ENCODE measurements around the gene FANCD2. TPM values are rescaled to one million over a fixed set of nuclear protein-coding genes. Genes with fewer than 3 reads are reported as not detected.
"Not testable (repeated sequence)": the region's sequence is repeated elsewhere in the genome, so short reads cannot be mapped to it uniquely, and the experiment has no call there.

FANCD2 gene
- total and polyA plus RNA-seq, 9 donors: 2.0 to 4.3 (median 3.4) TPM

DNA sequence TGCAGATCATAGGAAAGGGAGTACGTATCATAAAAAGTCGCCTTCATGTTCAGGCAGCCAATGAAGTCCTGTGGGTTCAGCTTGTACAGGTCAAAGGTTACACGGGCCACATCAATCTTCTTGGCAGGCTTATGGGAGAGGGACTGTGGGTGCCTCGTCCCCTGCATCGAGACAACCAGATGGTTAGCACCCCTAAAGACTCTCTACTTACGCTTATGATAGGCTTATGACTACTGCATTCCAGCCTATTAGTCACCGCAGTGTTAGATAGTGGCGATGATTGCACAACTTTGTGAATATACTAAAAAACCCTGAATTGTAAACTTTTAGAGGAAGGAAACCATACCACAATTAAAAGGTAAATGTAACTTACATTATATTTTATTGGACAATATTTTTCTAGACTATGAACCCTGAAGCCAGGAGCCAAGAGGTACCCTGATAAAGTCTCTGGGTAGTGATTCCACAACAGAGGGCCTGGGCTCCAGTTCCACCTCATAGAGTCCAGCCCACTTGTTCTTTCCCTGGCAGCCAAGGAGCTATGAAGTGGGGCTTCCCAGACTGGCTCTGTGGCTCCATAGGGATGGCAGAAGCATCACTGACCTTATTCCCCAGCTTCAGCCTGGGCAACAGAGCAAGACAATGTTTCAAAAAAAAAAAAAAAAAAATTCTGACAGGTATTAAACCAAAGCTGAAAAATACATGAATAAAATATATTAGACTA is 2.5 kb upstream of the FANCD2 start:
- 57 to 64% (median 58%) methylated on average over 8 of the region's 8 CpGs for WGBS, 3 donors
- H3K27me3 ChIP-seq: no peaks in the 10 kb centered on the region
- intact Hi-C loops (cut with DNase I): no loop called here

DNA sequence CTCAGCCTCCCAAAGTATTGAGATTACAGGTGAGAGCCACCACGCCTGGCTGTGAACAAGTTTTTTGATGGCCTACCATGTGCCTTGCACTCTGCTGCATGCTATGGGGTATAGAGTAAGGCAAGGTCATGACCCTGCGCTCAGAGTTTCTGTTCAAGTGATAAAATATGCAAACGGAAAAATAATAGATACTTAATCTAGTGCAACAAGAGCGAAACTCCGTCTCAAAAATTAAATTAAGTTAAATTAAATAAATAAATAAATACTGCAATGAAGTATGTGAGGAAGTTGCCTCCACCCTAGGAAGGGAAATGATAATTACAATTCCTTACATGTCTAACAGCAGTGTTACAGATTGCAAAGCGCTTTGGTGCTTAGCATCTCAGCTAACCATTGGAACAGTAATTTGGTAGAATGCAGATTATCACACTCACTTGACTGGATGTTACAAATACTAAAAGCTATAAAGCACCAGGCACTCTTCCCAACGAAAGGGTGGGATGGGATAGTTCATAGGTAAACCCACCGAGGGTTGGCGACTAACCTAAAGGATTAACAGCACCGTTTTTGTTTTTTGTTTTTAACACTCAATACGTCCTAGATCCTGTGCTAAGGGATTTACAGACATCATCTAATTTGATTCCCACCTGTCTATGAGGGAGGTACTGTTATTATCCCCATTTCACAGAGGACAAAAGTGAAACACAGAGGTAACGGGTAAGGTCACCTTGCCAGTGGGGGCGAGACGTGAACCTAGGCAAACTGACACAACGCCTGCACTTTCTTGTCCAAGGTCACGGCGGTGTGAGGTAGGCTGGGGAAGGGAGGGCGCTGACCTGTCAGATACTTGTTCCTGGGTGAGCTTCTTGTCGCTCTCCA is 793 bp upstream of the FANCD2 start:
- Histone ChIP-seq H3K27me3 (no peaks in the 10 kb centered on the region), H3K4me1 (ENCODE audit: insufficient read depth) (peaks cover 2% of the 10 kb centered on the region), H3K9me3 (no peaks in the 10 kb centered on the region), H3K27ac (no peak overlapping the region), H3K36me3 (no peaks in the 10 kb centered on the region), H3K4me3 (peak overlapping the region; percentile 81)
- no peak for DNase-seq
- intact Hi-C loops (cut with DNase I): no loop called here
- no peak for TF ChIP-seq EP300 (IDR thresholded peaks at IDR 0.05)
- TF ChIP-seq, protein P1, sequence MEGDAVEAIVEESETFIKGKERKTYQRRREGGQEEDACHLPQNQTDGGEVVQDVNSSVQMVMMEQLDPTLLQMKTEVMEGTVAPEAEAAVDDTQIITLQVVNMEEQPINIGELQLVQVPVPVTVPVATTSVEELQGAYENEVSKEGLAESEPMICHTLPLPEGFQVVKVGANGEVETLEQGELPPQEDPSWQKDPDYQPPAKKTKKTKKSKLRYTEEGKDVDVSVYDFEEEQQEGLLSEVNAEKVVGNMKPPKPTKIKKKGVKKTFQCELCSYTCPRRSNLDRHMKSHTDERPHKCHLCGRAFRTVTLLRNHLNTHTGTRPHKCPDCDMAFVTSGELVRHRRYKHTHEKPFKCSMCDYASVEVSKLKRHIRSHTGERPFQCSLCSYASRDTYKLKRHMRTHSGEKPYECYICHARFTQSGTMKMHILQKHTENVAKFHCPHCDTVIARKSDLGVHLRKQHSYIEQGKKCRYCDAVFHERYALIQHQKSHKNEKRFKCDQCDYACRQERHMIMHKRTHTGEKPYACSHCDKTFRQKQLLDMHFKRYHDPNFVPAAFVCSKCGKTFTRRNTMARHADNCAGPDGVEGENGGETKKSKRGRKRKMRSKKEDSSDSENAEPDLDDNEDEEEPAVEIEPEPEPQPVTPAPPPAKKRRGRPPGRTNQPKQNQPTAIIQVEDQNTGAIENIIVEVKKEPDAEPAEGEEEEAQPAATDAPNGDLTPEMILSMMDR (IDR thresholded peaks at IDR 0.05): no peak
- no peak for TF ChIP-seq POLR2A (IDR thresholded peaks at IDR 0.05)
- WGBS, 3 donors: 24 to 29% (median 26%) methylated on average over 19 of the region's 19 CpGs

More for the DNA sequence above, 2.5 kb upstream of the FANCD2 start:
- H3K36me3 ChIP-seq: no peaks in the 10 kb centered on the region
- H3K4me1 ChIP-seq (ENCODE audit: insufficient read depth): peaks cover 2% of the 10 kb centered on the region
- no peak overlapping the region for H3K4me3 ChIP-seq
- H3K27ac ChIP-seq: no peak overlapping the region
- DNase-seq: no peak
- TF ChIP-seq POLR2A (IDR thresholded peaks at IDR 0.05) (no peak), EP300 (IDR thresholded peaks at IDR 0.05) (no peak)
- TF ChIP-seq, protein P1 (IDR thresholded peaks at IDR 0.05): no peak
- no peaks in the 10 kb centered on the region for H3K9me3 ChIP-seq

DNA sequence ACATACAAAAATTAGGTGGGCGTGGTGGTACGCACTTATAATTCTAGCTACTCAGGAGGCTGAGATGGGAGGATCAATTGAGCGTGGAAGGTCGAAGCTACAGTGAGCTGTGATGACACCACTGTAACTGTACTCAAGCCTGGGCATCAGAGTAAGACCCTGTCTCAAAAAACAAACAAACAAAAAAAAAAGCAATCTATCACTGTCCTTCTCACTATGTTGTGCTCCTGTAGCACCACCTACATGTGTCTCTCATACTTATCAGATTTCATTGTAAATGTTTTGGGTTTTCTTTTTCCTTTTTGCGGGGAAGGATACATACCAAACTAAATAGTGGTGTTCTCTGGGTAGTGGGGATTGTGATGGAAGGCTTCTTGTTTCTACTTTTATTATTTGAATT is 14.8 kb downstream of the FANCD2 start:
- Histone ChIP-seq H3K36me3 (no peaks in the 10 kb centered on the region), H3K27ac (no peak overlapping the region), H3K27me3 (no peaks in the 10 kb centered on the region), H3K9me3 (no peaks in the 10 kb centered on the region), H3K4me3 (no peak overlapping the region), H3K4me1 (ENCODE audit: insufficient read depth) (no peaks in the 10 kb centered on the region)
- WGBS, 3 donors: 92 to 97% (median 94%) methylated on average over 5 of the region's 5 CpGs
- DNase-seq: no peak
- intact Hi-C loops (cut with DNase I): no loop called here
- TF ChIP-seq EP300 (IDR thresholded peaks at IDR 0.05) (no peak), POLR2A (IDR thresholded peaks at IDR 0.05) (no peak)
- TF ChIP-seq, protein P1 (IDR thresholded peaks at IDR 0.05): no peak

DNA sequence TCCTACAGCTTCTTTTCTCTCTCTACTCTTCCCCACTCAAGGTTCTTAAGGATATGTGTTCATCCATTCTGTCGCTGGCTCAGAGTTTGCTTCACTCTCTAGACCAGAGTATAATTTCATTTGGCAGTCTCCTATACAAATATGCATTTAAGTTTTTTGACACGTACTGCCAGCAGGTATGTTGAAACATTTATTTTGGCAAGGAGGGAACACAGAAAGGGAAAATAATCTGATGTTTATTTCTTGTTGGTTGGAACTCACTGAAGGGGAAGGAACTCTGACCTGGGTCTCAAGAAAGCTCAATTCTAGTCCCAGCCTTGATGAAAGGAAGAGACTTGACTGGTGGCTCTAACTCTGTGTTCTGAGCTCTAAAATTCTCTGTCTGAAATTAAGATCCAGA is 21.6 kb downstream of the FANCD2 start:
- H3K4me1 ChIP-seq (ENCODE audit: insufficient read depth): no peaks in the 10 kb centered on the region
- no peaks in the 10 kb centered on the region for H3K36me3 ChIP-seq
- intact Hi-C loops (cut with DNase I): loop anchor here in 1 of 4 donors (5.0 kb wide), 1 partner anchor 1824 kb away; no protein-coding TSS in a partner anchor
- H3K9me3 ChIP-seq: no peaks in the 10 kb centered on the region
- H3K27ac ChIP-seq: no peak overlapping the region
- 74 to 86% (median 82%) methylated on average over 2 of the region's 2 CpGs for WGBS, 3 donors
- H3K4me3 ChIP-seq: no peak overlapping the region
- TF ChIP-seq EP300 (IDR thresholded peaks at IDR 0.05): no peak
- TF ChIP-seq POLR2A (IDR thresholded peaks at IDR 0.05): no peak
- TF ChIP-seq, protein P1 (IDR thresholded peaks at IDR 0.05): no peak
- no peaks in the 10 kb centered on the region for H3K27me3 ChIP-seq
- DNase-seq: no peak

DNA sequence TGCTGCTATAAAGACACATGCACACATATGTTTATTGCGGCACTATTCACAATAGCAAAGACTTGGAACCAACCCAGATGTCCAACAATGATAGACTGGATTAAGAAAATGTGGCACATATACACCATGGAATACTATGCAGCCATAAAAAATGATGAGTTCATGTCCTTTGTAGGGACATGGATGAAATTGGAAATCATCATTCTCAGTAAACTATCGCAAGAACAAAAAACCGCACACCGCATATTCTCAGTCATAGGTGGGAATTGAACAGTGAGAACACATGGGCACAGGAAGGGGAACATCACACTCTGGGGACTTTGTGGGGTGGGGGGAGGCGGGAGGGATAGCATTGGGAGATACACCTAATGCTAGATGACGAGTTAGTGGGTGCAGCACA is 26.8 kb downstream of the FANCD2 start:
- H3K27ac ChIP-seq; DNase-seq; intact Hi-C loops (cut with DNase I); H3K4me1 ChIP-seq (ENCODE audit: insufficient read depth); H3K4me3 ChIP-seq; H3K27me3 ChIP-seq; H3K36me3 ChIP-seq; H3K9me3 ChIP-seq: not testable (repeated sequence)
- WGBS, 3 donors: 96 to 99% (median 96%) methylated on average over 5 of the region's 6 CpGs
